ENCODE data around the gene IGLL5. TPM values are rescaled to one million over a fixed set of nuclear protein-coding genes. Genes with fewer than 3 reads are reported as not detected.

Gene IGLL5
- total and polyA plus RNA-seq, 3 donors from 2014 or later: 0.94 to 9.8 (median 1.4) TPM

GRCh38 chr22:22866381-22867111 lies 21.1 kb upstream of the IGLL5 start:
- Histone ChIP-seq H3K36me3 (ENCODE audit: low read depth, missing control alignments) (no peaks in the 10 kb centered on the region), H3K4me1 (no peaks in the 10 kb centered on the region), H3K4me3 (no peak overlapping the region), H3K27ac (peak overlapping the region in 1 of 2 donors; percentile 24), H3K9me3 (no peaks in the 10 kb centered on the region), H3K27me3 (no peaks in the 10 kb centered on the region)
- no peak for DNase-seq
- TF ChIP-seq, protein P1, sequence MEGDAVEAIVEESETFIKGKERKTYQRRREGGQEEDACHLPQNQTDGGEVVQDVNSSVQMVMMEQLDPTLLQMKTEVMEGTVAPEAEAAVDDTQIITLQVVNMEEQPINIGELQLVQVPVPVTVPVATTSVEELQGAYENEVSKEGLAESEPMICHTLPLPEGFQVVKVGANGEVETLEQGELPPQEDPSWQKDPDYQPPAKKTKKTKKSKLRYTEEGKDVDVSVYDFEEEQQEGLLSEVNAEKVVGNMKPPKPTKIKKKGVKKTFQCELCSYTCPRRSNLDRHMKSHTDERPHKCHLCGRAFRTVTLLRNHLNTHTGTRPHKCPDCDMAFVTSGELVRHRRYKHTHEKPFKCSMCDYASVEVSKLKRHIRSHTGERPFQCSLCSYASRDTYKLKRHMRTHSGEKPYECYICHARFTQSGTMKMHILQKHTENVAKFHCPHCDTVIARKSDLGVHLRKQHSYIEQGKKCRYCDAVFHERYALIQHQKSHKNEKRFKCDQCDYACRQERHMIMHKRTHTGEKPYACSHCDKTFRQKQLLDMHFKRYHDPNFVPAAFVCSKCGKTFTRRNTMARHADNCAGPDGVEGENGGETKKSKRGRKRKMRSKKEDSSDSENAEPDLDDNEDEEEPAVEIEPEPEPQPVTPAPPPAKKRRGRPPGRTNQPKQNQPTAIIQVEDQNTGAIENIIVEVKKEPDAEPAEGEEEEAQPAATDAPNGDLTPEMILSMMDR (IDR thresholded peaks at IDR 0.05): no peak
- no peak for TF ChIP-seq POLR2A (IDR thresholded peaks at IDR 0.05)
- intact Hi-C loops (cut with DNase I; ENCODE audit: low total_unique reads): no loop called here
- WGBS, 2 donors: 71 to 78% methylated on average over 8 of the region's 8 CpGs

- TF ChIP-seq, protein P1 (IDR thresholded peaks at IDR 0.05): no peak
- DNase-seq: no peak
Observed at GRCh38 chr22:22867996-22868715, 19.5 kb upstream of the IGLL5 start.

DNA sequence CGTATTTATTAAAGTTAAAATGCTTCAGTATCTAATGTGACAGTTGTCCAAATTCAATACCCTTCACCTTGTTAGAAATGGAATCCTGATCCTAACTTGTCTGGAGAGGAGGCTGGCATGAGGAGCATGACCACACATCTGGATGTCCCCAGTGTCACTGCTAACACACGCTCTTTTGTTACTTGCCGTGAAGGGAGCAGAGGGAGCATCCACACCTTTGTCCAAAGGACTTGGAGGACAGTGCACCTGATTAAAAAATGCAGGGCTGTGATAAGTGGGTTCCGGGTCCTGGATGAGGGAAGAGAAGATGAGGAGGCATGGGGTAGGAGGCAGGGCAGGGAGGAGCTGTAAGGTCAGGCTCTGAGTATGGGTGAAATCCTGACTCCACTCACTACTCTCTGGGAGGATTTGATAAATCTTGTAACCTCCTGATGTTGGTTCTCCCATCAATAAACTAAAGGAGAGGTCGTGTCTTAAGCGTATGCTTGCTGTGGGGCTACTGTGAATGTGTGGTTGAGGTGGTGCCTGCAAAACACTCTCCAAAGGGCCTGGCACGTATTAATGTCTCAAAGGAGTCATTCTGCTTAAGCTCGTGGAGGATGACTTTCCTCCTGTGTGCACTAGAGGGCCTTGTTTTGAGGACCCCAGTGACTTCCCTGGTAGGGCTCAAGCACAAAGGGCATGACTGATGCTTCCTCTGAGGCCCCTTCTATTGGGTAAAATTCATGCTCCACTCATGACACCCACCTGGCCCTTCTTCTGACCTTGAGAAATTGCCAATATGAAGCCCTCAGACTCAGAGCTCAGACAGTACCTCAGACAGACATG lies 16.8 kb upstream of the IGLL5 start:
- H3K27me3 ChIP-seq: no peaks in the 10 kb centered on the region
- no peaks in the 10 kb centered on the region for H3K4me1 ChIP-seq
- no peaks in the 10 kb centered on the region for H3K36me3 ChIP-seq (ENCODE audit: low read depth, missing control alignments)
- intact Hi-C loops (cut with DNase I; ENCODE audit: low total_unique reads): no loop called here
- no peak overlapping the region for H3K4me3 ChIP-seq
- H3K9me3 ChIP-seq: no peaks in the 10 kb centered on the region
- no peak for DNase-seq
- TF ChIP-seq, protein P1 (IDR thresholded peaks at IDR 0.05): no peak
- TF ChIP-seq POLR2A (IDR thresholded peaks at IDR 0.05): no peak
- H3K27ac ChIP-seq: no peak overlapping the region
- WGBS, 2 donors: 78 to 84% methylated on average over 7 to 8 of the region's 8 CpGs

More at GRCh38 chr22:22867996-22868715, 19.5 kb upstream of the IGLL5 start:
- H3K4me3 ChIP-seq: no peak overlapping the region
- no peaks in the 10 kb centered on the region for H3K36me3 ChIP-seq (ENCODE audit: low read depth, missing control alignments)
- intact Hi-C loops (cut with DNase I; ENCODE audit: low total_unique reads): no loop called here
- no peaks in the 10 kb centered on the region for H3K9me3 ChIP-seq
- WGBS, 2 donors: 94% methylated on average over 6 of the region's 6 CpGs
- H3K27me3 ChIP-seq: no peaks in the 10 kb centered on the region
- no peaks in the 10 kb centered on the region for H3K4me1 ChIP-seq
- H3K27ac ChIP-seq: no peak overlapping the region

GRCh38 chr22:22871536-22872278 lies 15.9 kb upstream of the IGLL5 start:
- no peaks in the 10 kb centered on the region for H3K9me3 ChIP-seq
- TF ChIP-seq POLR2A (IDR thresholded peaks at IDR 0.05): no peak
- TF ChIP-seq, protein P1 (IDR thresholded peaks at IDR 0.05): no peak
- H3K4me3 ChIP-seq: no peak overlapping the region
- no peak for DNase-seq
- intact Hi-C loops (cut with DNase I; ENCODE audit: low total_unique reads): no loop called here
- no peaks in the 10 kb centered on the region for H3K36me3 ChIP-seq (ENCODE audit: low read depth, missing control alignments)
- no peak overlapping the region for H3K27ac ChIP-seq
- H3K4me1 ChIP-seq: no peaks in the 10 kb centered on the region
- WGBS, 2 donors: 93 to 95% methylated on average over 10 of the region's 10 CpGs
- no peaks in the 10 kb centered on the region for H3K27me3 ChIP-seq

Measured in testis (tissue), 3 donors.